D721Med (cell line): ENCODE measurements around the gene ARMH3.
"Not testable (repeated sequence)": the region's sequence is repeated elsewhere in the genome, so short reads cannot be mapped to it uniquely, and the experiment has no call there.

Experiments used
- DNase-seq: peaks from one replicate; pipeline ENCODE4 v3.0.0; 2011; ENCODE audit warnings: low spot score; ENCODE audit not compliant: insufficient read length
- FAIRE-seq: peaks from 2 replicates; lab custom pipeline; 2011; peaks lifted over from hg19 to GRCh38; lab: Jason Lieb, UNC
- TF ChIP-seq, protein P1 (sequence below): IDR thresholded peaks from 2 replicates; pipeline ENCODE4 v1.5.1; 2012; ENCODE audit warnings: mild to moderate bottlenecking, control low read depth; ENCODE audit not compliant: insufficient read depth; ENCODE audit errors: missing control alignments

Gene ARMH3

DNA sequence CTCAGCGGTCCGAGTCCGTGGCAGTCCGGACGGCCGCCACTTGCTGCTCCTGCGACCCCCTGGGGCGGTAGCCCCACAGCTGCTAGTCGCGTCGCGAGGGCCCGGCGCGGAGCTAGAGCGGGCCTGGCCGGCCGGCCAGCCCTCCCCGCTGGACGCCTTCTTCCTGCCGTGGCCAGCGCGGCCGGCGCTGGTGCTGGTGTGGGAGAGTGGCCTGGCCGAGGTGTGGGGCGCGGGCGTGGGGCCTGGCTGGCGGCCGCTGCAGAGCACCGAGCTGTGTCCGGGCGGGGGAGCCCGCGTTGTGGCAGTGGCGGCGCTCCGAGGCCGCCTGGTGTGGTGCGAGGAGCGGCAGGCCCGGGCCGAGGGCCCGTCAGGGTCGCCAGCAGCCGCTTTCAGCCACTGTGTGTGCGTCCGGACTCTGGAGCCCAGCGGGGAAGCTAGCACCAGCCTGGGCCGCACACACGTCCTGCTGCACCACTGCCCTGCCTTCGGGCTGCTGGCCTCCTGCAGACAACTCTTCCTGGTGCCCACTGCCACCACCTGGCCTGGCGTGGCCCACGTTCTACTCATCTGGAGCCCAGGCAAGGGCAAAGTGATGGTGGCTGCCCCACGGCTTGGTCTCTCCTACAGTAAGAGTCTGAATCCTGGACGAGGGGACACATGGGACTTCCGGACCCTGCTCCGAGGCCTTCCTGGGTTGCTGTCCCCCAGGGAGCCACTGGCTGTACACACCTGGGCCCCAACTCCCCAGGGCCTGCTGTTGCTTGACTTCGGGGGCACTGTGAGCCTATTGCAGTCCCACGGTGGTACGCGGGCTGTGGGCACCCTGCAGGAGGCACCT lies 9.8 kb upstream of the ARMH3 start:
- no peak for FAIRE-seq
- DNase-seq: no peak

DNA sequence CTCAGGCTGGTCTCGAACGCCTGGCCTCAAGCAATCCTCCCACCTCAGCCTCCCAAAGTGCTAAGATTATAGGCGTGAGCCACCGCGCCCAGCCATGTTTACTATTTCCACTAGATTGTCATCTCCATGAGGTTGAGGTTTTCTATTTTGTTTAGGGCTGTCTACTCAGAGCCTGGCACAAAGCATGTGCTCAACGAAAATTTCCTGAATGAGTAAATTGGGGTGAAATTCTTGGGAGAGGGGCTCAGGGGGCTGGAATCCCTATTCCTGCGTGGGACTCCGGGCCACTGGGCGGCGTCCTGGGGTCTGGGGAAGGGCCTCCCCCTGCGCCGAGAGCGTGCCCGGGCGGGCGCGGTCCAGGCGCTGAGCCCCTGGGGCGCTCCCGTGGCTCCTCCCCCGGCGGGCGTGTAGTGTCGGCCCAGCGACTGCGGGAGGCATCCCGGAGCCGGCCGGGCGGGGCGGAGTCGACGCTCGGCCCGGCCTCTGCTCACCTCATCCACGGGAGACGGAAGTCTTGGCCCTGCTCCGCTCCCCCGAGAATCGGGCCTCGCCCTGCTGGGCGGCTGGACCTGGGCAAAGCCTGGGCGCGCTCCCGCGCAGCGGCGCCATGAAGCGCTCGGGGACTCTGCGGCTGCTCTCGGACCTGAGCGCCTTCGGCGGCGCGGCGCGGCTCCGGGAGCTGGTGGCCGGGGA lies 9.0 kb upstream of the ARMH3 start, which contains the start of gene HPS6:
Gene HPS6, plus strand, starts transcription at position 482 of the 693 bp plus-strand sequence. Its CDS starts 126 bp downstream, at position 608.
- DNase-seq: peak; percentile 92
- TF ChIP-seq, protein P1, sequence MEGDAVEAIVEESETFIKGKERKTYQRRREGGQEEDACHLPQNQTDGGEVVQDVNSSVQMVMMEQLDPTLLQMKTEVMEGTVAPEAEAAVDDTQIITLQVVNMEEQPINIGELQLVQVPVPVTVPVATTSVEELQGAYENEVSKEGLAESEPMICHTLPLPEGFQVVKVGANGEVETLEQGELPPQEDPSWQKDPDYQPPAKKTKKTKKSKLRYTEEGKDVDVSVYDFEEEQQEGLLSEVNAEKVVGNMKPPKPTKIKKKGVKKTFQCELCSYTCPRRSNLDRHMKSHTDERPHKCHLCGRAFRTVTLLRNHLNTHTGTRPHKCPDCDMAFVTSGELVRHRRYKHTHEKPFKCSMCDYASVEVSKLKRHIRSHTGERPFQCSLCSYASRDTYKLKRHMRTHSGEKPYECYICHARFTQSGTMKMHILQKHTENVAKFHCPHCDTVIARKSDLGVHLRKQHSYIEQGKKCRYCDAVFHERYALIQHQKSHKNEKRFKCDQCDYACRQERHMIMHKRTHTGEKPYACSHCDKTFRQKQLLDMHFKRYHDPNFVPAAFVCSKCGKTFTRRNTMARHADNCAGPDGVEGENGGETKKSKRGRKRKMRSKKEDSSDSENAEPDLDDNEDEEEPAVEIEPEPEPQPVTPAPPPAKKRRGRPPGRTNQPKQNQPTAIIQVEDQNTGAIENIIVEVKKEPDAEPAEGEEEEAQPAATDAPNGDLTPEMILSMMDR: peak; percentile 43
- FAIRE-seq: no peak

More for the DNA sequence above, 9.8 kb upstream of the ARMH3 start:
- TF ChIP-seq, protein P1: peak; percentile 0

DNA sequence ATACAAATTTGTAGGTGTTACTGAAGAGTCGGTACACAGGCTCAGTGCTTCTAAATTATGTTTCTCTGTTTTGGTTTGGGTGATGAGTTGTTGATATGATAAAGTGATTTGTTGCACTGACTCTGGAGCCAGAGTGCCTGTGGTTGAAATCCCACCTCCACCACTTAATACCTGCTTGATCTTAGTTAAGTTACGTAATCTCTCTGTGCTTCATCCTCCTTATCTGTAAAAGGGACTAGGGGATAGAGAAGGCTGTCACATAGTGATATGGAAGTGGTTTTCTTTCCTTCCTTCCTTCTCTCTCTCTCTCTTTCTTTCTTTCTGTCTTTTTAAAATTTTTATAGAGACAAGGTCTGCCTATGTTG lies 8.5 kb upstream of the ARMH3 start:
- peak; percentile 41 for FAIRE-seq
- TF ChIP-seq, protein P1: no peak

DNA sequence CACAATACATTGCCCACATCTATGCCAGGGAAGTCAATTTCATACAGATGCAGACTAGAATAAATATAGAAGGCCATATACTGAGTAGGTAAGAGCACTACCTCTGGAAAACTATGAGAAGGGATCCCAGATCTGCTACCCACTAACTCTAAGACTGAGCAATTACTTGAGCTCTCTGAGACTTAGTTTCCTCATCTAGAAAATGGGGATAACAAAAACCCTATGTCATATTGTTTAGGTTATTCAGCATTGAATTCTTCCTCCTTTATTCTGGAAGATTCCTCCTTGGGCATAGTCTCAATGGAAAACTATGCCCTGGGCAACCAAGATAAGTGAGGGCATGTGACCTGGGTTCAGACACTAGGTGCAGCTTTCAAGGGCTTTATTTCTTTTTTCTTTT lies 4.0 kb upstream of the ARMH3 start:
- TF ChIP-seq, protein P1: no peak
- FAIRE-seq (no peak), DNase-seq (no peak)

More for the DNA sequence above, 8.5 kb upstream of the ARMH3 start:
- DNase-seq: no peak

DNA sequence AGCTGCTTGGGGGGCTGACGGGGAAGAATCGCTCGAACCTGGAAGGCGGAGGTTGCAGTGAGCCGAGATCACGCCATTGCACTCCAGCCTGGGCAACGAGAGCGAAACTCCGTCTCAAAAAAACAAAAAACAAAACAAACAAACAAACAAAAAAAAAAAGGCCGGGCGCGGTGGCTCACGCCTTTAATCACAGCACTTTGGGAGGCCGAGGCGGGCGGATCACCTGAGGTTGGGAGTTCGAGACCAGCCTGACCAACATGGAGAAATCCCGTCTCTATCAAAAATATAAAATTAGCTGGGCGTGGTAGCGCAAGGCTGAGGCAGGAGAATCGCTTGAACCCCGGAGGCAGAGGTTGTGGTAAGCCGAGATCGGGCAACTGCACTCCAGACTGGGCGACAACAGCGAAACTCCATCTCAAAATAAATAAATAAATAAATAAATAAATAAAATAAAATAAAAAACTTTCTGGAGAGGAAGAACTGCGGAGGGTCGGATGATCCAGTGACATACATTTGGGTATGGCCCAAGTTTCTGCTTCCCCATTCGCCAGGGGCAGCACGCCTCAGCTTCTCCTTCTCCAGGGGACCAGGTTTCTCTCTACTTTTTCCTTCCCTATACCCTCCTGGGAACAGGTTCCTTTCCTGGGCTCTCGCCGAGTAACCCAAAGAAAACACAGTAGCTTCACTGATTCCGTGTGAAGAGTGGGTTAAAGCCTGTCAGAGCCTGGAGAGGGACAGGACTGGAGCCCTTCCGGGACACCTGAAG lies 909 bp downstream of the ARMH3 start:
- not testable (repeated sequence) for FAIRE-seq, DNase-seq

DNA sequence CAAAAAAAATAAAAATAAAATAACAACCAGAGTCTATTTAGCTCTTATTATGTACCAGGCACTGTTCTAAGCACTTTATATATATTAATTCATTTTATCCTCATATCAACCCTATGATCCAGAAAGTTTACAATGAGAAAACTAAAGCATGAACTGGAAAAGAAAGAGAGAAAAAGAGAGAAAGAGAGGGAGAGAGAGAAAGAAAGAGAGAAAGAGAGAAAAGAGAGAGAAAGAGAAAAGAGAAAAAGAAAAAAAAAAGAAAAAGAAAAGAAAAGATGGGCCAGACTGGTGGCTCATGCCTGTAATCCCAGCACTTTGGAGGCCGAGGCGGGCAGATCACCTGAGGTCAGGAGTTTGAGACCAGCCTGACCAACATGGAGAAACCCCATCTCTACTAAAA lies 9.9 kb downstream of the ARMH3 start:
- DNase-seq: no peak
- TF ChIP-seq, protein P1: no peak
- no peak for FAIRE-seq

DNA sequence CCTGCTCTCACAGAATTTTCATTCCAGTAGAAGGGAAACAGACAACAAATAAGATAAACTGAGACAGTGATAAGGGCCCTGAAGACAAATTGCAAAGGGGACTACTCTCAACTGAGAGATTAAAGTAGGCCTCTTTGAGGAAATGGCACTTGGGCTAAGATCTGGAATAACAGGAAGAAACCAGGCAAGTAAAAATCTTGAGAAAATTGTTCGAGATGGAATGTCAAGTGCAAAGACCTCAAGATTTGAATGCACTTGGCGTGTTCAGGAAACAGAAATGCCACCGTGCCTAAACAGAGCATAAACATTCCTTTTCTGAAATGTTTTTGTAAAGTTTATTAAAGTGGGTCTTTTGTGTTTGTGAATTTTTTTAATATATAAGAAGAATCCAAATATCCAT lies 10.7 kb downstream of the ARMH3 start:
- TF ChIP-seq, protein P1: no peak
- no peak for FAIRE-seq
- no peak for DNase-seq
